Neural cell (in vitro differentiated cells): ENCODE data around the gene CPZ. TPM values are rescaled to one million over a fixed set of nuclear protein-coding genes. Genes with fewer than 3 reads are reported as not detected.

Experiments
- H2AFZ ChIP-seq: fragments of 200-600, 300-800 bp; sonication (generic), shearing (Covaris generic); 2 replicates; pipeline ENCODE4 v1.6.0; 2014; ENCODE audit warnings: low read depth, mild to moderate bottlenecking, antibody characterized with exemption, low read length, moderate library complexity
- H3F3A ChIP-seq: fragments of 200-600 bp; shearing (Covaris generic); 2 replicates; pipeline ENCODE4 v1.6.1; 2016; ENCODE audit warnings: mild to moderate bottlenecking, moderate library complexity, mixed read lengths, antibody characterized with exemption, low read length; ENCODE audit not compliant: insufficient read depth, poor library complexity, severe bottlenecking
- H3K27ac ChIP-seq: fragments of 200-600, 300-800 bp; sonication (generic), shearing (Covaris generic); 2 replicates; pipeline ENCODE4 v1.5.1; 2014; ENCODE audit warnings: mild to moderate bottlenecking, low read length, moderate library complexity
- H3K27me3 ChIP-seq: fragments of 300-800, 200-600 bp; sonication (generic), shearing (Covaris generic); 2 replicates; pipeline ENCODE4 v1.6.0; 2014; ENCODE audit warnings: mild to moderate bottlenecking, low read depth, low read length, moderate library complexity; ENCODE audit not compliant: insufficient read depth
- H3K36me3 ChIP-seq: fragments of 300-800, 200-600 bp; sonication (generic), shearing (Covaris generic); 2 replicates; pipeline ENCODE4 v1.5.1; 2014; ENCODE audit warnings: mild to moderate bottlenecking, antibody characterized with exemption, low read length, moderate library complexity; ENCODE audit not compliant: insufficient read depth
- H3K4me2 ChIP-seq: fragments of 300-800, 200-600 bp; sonication (generic), shearing (Covaris generic); 2 replicates; pipeline ENCODE4 v1.6.0; 2014; ENCODE audit warnings: mild to moderate bottlenecking, low read length
- H3K4me3 ChIP-seq: fragments of 300-800, 200-600 bp; sonication (generic), shearing (Covaris generic); 2 replicates; pipeline ENCODE4 v1.5.1; 2014; ENCODE audit warnings: mild to moderate bottlenecking, low read length, moderate library complexity
- H3K79me2 ChIP-seq: fragments of 200-600 bp; shearing (Covaris generic); replicated peaks from 2 replicates; pipeline ENCODE4 v1.6.0; 2014; ENCODE audit warnings: mild to moderate bottlenecking, low read length, moderate library complexity; ENCODE audit not compliant: insufficient read depth
- H3K9ac ChIP-seq: fragments of 300-800, 200-600 bp; sonication (generic), shearing (Covaris generic); 2 replicates; pipeline ENCODE4 v1.6.1; 2016; ENCODE audit warnings: mild to moderate bottlenecking, low read length, mixed read lengths
- H3K9me2 ChIP-seq: fragments of 200-600 bp; shearing (Covaris generic); 2 replicates; pipeline ENCODE4 v1.6.1; 2016; ENCODE audit warnings: mild to moderate bottlenecking, low read length, mixed read lengths; ENCODE audit not compliant: insufficient read depth
- H3K9me3 ChIP-seq: fragments of 200-600, 300-800 bp; sonication (generic), shearing (Covaris generic); 2 replicates; pipeline ENCODE4 v1.6.1; 2016; ENCODE audit warnings: mild to moderate bottlenecking, mixed run types, low read length, moderate library complexity, mixed read lengths
- H4K20me1 ChIP-seq: fragments of 200-600 bp; shearing (Covaris generic); 2 replicates; pipeline ENCODE4 v1.6.1; 2016; ENCODE audit warnings: mild to moderate bottlenecking, mixed run types; ENCODE audit not compliant: insufficient read depth
- EP300 ChIP-seq: fragments of 450-650 bp; conservative IDR thresholded peaks from 2 replicates; pipeline ENCODE4 v1.6.1; 2014; ENCODE audit warnings: antibody characterized with exemption, mild to moderate bottlenecking, moderate library complexity; ENCODE audit not compliant: poor library complexity, severe bottlenecking
- EZH2 ChIP-seq: fragments of 200-600, 300-800 bp; shearing (Covaris generic), sonication (generic); IDR thresholded peaks from 2 replicates; pipeline ENCODE4 v1.6.1; 2014; ENCODE audit warnings: antibody characterized with exemption, low read length, borderline replicate concordance, mild to moderate bottlenecking; ENCODE audit not compliant: insufficient read depth, poor library complexity, severe bottlenecking
- MXI1 ChIP-seq: fragments of 450-650 bp; conservative IDR thresholded peaks from 2 replicates; pipeline ENCODE4 v1.6.1; 2014; ENCODE audit warnings: antibody characterized with exemption, mild to moderate bottlenecking; ENCODE audit not compliant: poor library complexity, severe bottlenecking
- POLR2AphosphoS5 ChIP-seq: IDR thresholded peaks from 2 replicates; pipeline ENCODE4 v1.6.1; 2012
- RAD21 ChIP-seq: fragments of 450-650 bp; conservative IDR thresholded peaks from 2 replicates; pipeline ENCODE4 v1.6.1; 2014; ENCODE audit warnings: antibody characterized with exemption, mild to moderate bottlenecking, moderate library complexity
- REST ChIP-seq: IDR thresholded peaks from 2 replicates; pipeline ENCODE4 v1.6.1; 2012; ENCODE audit warnings: borderline replicate concordance
- SMC3 ChIP-seq: fragments of 450-650 bp; conservative IDR thresholded peaks from 2 replicates; pipeline ENCODE4 v1.6.1; 2014; ENCODE audit warnings: antibody characterized with exemption, mild to moderate bottlenecking, moderate library complexity; ENCODE audit not compliant: poor library complexity
- TAF1 ChIP-seq: IDR thresholded peaks from 2 replicates; pipeline ENCODE4 v1.6.1; 2012; ENCODE audit warnings: low read depth
- polyA plus RNA-seq: library from polyadenylated mRNA; depleted of rRNA; stranded (reverse); fragments of >200 nt; gene quantifications from 2 replicates; pipeline ENCODE4 v1.2.3, GENCODE V29; 2014
- TF ChIP-seq, protein P1 (sequence below): fragments of 450-650 bp; IDR thresholded peaks from 2 replicates; pipeline ENCODE4 v1.5.1; 2014; ENCODE audit warnings: antibody characterized with exemption, mild to moderate bottlenecking, moderate library complexity; ENCODE audit not compliant: poor library complexity, severe bottlenecking

The CPZ gene
- polyA plus RNA-seq, 1 donor from 2014 or later = not detected

GRCh38 chr4:8559524-8560264, 32.9 kb upstream of the CPZ start:
- Histone ChIP-seq H3K36me3 (no peaks in the 10 kb centered on the region), H3K9ac (no peak overlapping the region), H3K4me2 (no peak overlapping the region), H2AFZ (no peak overlapping the region), H3K9me2 (no peaks in the 10 kb centered on the region), H3K9me3 (no peaks in the 10 kb centered on the region), H3K4me3 (no peak overlapping the region), H3K79me2 (no peaks in the 10 kb centered on the region), H4K20me1 (no peaks in the 10 kb centered on the region), H3K27me3 (no peaks in the 10 kb centered on the region), H3K27ac (no peak overlapping the region), H3F3A (no peaks in the 10 kb centered on the region)
- no peak for TF ChIP-seq POLR2AphosphoS5
- no peak for TF ChIP-seq MXI1

DNA sequence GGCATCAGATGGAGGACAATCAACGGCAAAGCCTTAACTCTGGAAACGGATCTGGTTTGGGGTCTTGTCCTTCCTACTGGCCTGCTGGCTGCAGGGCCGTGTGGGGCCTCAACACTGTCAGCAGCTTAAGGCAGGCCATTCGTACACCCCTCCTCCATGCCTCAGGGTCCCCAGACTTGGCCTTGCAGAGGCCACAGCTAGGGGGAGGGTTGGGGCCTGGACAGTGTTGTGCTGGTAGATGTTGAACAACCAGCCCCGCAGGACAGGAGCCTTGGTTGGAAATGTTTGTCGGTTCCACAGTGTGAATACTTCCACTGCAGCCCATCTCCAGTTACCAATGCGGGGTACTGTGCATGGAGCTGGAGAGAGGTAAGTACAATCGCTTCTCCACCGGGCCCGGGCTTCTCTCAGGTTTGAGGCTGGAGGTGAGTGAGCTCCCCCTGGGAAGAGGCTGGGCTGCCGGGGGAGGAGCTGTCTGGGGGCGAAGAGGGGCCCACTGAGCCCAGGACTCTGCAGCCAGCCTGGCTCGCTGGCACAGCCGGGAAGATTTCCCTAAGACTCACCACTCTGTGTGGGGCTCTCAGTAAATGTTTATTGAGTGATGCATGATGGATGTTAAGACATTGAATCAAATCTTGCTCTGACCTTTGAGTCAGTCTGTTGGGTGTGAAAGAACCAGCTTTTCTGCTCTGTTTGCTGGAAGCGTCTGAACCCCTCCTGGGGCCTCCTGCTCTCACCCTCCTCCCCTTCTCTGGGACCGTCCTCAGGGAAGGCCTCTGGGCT, 32.1 kb upstream of the CPZ start:
- no peaks in the 10 kb centered on the region for H3K9me3 ChIP-seq
- H3K4me3 ChIP-seq = no peak overlapping the region
- H3K36me3 ChIP-seq = no peaks in the 10 kb centered on the region
- TF ChIP-seq EP300 = no peak
- TF ChIP-seq EZH2 = no peak
- no peak for TF ChIP-seq RAD21
- TF ChIP-seq POLR2AphosphoS5 = no peak
- no peak for TF ChIP-seq TAF1
- no peak for TF ChIP-seq REST
- no peak for TF ChIP-seq SMC3
- no peak for TF ChIP-seq MXI1
- TF ChIP-seq, protein P1, sequence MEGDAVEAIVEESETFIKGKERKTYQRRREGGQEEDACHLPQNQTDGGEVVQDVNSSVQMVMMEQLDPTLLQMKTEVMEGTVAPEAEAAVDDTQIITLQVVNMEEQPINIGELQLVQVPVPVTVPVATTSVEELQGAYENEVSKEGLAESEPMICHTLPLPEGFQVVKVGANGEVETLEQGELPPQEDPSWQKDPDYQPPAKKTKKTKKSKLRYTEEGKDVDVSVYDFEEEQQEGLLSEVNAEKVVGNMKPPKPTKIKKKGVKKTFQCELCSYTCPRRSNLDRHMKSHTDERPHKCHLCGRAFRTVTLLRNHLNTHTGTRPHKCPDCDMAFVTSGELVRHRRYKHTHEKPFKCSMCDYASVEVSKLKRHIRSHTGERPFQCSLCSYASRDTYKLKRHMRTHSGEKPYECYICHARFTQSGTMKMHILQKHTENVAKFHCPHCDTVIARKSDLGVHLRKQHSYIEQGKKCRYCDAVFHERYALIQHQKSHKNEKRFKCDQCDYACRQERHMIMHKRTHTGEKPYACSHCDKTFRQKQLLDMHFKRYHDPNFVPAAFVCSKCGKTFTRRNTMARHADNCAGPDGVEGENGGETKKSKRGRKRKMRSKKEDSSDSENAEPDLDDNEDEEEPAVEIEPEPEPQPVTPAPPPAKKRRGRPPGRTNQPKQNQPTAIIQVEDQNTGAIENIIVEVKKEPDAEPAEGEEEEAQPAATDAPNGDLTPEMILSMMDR = no peak
- no peak overlapping the region for H3K27ac ChIP-seq
- H3K27me3 ChIP-seq = no peaks in the 10 kb centered on the region
- H3F3A ChIP-seq = no peaks in the 10 kb centered on the region
- H3K79me2 ChIP-seq = no peaks in the 10 kb centered on the region
- H3K9me2 ChIP-seq = no peaks in the 10 kb centered on the region
- H2AFZ ChIP-seq = no peak overlapping the region
- H3K9ac ChIP-seq = no peak overlapping the region
- H4K20me1 ChIP-seq = no peaks in the 10 kb centered on the region
- H3K4me2 ChIP-seq = no peak overlapping the region
